Fibroblast of skin of back (primary cell): ENCODE measurements around the gene MVB12B. TPM values are rescaled to one million over a fixed set of nuclear protein-coding genes. Genes with fewer than 3 reads are reported as not detected.
"Not testable (repeated sequence)": the region's sequence is repeated elsewhere in the genome, so short reads cannot be mapped to it uniquely, and the experiment has no call there.

ENCODE experiments used
- DNase-seq: peaks from one replicate; pipeline ENCODE4 v3.0.0-alpha.2; 2013
- polyA plus RNA-seq, 2 experiments: library from polyadenylated mRNA; unstranded; fragments of 120-200 nt; gene quantifications; one replicate each; pipeline ENCODE4 v1.2.1, GENCODE V29; 2013; ENCODE audit not compliant: insufficient read length in 2 of 2

Gene MVB12B, protein sequence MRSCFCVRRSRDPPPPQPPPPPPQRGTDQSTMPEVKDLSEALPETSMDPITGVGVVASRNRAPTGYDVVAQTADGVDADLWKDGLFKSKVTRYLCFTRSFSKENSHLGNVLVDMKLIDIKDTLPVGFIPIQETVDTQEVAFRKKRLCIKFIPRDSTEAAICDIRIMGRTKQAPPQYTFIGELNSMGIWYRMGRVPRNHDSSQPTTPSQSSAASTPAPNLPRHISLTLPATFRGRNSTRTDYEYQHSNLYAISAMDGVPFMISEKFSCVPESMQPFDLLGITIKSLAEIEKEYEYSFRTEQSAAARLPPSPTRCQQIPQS
- 5.9 TPM for polyA plus RNA-seq (2013, experiment 1 of 2; ENCODE audit: insufficient read length)
- 5.1 TPM for polyA plus RNA-seq (2013, experiment 2 of 2; ENCODE audit: insufficient read length)

DNA sequence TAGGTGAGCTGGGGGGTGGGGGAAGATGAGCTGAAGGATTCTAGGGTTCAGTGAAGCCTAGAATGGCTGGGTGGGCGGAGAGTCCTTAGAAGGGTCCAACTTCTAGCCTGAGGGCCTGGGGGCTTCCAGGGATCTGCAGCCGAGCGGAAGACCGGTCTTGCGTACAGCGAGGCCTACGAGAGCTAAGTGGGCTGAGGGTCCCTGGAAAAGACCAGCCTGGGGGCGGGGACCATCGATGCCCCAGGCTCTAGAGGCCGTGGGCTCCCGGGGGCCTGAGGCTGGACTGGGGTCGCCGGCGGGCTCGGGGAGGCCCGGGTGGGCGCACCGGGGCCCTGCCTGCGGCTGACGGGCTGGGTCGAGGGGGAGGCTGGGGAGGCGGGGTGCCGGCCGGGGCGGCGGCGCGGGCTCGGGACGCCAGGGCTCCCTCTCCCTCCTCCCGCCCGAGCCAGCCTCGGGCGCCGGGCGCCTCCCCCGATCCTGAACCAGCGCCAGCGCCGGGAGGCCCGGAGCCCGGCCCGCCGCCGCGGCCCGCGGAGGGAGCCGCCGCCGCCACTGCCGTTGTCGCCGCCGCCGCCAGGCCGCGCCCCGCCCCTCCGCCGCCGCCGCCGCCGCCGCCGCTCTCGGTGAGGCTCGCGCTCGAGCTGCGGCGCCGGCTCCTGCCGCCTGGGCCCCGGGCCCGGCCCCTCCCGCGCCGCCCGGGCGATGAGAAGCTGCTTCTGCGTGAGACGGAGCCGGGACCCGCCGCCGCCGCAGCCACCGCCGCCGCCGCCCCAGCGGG, at the start of gene MVB12B:
MVB12B (plus strand) TSS at position 602 of the 778 bp plus-strand sequence; CDS start at position 703, 101 bp downstream.
- DNase-seq = peak; percentile 55

DNA sequence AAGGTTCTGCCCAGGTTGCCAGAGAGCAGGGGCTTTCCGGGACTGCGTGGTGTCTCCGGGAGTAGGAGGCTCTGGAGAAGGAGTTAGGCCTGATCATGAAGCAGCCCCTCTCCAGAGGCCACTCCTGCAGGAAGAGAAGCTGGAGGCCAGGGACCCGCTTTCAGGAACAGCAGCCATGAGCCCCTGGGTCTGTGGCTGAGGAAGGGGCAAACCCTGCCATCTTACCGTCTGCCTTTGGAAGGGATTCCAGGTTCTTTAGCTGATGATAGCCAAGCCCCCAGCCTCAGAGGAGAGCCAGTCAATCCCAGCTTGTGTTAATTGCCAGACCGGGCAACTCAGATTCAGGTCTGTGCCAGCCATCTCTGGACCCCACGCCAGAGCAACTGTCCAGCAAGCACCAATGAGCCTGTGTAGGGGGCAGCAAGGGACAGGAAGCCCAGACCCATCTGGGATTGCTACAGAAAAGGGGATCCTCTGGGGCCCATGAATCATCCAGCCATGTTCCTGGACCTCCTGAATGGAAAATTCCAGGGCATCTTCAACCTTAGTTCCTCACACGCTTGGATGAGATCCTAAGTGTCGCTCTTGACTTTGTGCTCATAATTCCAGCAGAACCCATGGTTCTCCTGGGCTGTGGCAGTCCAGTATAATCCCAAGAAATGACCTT, 42.7 kb upstream of the MVB12B start:
- no peak for DNase-seq

GRCh38 chr9:126285652-126286051, 41.0 kb upstream of the MVB12B start:
- not testable (repeated sequence) for DNase-seq

DNA sequence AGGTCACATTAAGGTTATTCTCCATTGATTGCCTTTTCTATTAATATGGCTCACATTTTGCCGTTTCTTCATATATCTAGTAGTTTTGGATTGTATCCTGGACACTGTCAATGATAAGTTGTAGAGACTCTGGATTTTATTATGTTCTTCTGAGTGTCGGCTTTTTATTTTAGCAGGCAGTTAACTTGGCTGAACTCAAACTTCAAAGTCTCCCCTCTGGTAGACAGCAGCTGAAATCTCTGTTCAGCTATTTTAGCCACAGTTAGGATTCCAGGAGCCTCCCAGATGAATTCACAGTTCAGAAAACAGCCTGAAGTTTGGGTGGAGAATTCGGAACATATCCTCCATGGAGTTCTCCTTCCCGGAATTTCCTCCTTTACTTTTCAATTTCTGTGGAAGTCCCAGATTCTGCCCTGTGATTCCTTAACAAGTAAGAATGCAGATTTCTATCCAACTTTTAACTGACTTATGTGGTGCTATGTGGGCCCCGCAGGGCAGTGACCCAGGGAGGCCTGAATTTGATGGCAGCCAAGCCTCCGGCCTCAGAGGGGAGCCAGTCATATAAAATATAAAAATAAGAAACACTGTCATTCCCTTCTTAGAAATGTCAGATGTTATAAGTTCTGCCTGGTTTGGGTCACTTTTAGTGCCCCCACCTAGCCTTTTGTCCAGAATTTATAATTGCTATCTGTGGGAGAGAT, 39.3 kb upstream of the MVB12B start:
- no peak for DNase-seq

- DNase-seq = no peak
Measured at GRCh38 chr9:126290871-126291270, 35.8 kb upstream of the MVB12B start.

GRCh38 chr9:126291925-126292324, 34.7 kb upstream of the MVB12B start:
- DNase-seq = no peak

DNA sequence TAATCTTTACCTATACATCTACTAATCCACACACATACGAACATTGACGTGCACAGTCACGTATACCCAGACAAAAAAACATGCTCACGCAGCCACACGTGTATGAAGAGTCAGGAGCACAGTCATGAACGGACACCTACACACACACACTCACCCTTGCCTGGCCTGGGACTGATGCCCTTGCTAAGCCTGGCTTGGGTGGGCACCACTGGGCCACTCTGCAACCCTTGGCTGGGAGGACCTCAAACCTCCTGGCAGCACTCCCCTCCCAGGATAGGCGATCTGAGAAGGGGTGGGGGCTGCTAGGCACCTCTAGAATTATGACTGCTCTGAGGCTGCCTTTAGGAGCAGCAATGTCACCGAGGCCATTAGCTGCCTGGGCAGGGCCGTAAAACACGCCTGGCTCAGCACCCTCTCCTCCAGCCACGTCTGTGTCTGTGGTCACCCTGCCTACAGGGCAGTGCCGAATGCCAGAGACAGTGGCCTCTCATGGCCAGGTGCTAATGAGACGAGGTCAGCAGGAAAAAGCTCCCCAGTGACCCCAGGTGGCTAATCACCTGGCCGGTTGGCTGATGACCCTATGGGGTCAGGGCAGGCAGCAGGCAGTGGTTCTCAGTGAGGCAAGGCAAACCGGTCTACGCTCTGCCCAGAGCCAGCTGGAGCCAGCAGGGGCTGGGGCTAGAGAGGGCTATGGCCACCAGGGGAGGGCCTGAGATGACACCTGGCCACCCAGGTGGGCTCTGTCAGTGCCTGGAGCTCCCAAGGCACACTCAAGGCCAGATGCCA, 33.7 kb upstream of the MVB12B start:
- no peak for DNase-seq

DNA sequence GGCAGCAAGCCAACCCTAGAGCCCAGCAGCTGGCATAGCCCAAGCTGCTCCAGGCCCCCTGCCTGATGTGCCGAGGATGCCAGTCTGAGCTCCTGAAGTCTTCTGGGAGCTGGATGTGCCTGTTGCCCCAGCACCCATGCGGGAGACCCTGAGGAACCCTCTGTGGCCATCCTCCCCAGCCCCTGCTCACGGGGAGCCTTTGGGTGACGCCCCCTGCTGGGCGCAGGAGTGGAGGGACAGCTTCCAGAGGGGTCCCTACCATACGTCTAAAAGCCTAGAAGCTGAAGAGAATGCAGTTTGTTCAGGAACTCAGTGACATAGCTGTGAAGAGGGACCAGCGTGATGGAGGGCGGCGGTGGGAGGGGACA, 33.1 kb upstream of the MVB12B start:
- no peak for DNase-seq

GRCh38 chr9:126294331-126295081, 32.1 kb upstream of the MVB12B start:
- DNase-seq = no peak

GRCh38 chr9:126295082-126295477, 31.5 kb upstream of the MVB12B start:
- no peak for DNase-seq

GRCh38 chr9:126295516-126295915, 31.1 kb upstream of the MVB12B start:
- DNase-seq = no peak

DNA sequence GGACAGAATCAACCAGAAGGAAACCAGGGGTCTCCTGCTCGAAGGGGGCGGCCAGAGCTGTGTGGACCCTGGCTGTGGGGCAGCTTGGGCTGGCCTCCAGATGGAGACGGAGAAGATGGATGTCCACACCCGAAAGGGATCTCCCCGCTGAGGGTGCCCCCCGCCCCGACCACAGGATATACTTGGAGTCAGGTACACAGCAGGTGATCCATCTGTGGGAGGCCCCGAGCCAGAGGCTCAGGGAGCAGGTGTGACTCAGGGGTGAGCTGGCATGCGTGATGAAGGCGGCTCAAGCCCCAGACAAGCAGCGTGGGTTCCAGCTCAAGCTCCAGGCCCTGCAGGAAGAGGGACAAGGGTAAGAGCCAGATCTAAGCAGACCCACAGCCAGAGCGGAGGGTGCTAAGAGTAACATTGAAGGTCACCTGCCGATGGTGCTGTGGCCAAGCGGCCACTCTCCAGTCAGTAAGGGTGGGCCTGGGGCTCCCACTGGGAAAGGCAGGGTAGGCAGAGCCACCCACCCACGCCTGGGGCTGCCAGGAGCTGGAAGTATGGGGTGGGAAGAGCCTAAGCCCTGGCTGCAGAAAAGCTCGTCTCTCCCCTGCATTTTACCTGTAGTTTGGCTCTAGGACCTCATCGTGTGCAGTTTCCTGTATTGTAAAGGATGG, 30.6 kb upstream of the MVB12B start:
- no peak for DNase-seq

- no peak for DNase-seq
Measured at GRCh38 chr9:126296687-126297086, 29.9 kb upstream of the MVB12B start.

DNA sequence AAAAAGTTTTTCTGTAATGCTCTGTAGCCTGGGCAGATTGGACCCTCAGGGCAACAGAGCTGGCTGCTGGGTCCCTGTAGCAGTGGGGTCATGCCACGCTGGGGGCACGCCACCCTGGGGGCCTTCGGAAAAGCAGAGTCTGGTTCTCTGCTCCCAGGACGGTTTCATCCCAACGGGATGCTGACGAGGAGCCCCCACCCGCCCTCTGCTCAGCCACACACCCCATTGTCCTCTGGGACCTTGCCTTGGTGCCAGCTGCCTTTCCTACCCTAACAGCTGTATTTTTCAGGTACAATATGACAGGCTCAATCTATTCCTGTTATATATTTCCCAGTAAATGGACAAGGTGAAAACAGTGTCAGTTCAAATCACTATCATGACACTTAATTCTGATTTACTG, 29.0 kb upstream of the MVB12B start:
- no peak for DNase-seq

GRCh38 chr9:126298063-126298801, 28.4 kb upstream of the MVB12B start:
- no peak for DNase-seq

- no peak for DNase-seq
Measured at GRCh38 chr9:126299706-126300276, 26.8 kb upstream of the MVB12B start.

GRCh38 chr9:126301196-126301595, 25.4 kb upstream of the MVB12B start:
- DNase-seq = no peak

DNA sequence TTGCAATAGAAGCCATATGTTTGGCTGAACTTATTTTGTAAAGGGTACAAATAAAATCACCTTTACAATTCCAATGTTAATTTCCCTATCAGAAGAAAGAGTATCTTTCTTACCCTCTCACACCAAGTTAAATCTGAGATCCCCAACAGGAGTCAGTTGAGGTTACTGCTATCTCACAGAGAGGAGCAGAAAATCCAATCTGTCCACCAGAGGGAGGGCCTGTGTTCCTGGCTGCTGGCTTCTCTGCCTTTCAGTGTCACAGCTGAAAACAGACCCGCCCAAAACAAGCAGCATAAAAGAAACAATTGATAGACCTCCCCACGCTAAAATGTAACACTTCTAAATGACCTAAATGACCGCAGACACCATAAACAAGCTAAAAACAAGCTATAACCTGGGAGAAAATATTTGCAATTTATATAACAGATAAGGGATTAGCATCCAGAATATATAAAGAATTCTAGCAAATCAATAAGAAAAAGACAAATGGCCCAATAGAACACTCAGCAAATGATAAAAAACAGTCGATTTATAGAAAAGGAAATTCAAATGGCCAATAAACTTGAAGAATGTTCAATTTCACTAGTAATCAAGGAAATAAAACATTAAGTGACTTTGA, 24.5 kb upstream of the MVB12B start:
- peak; percentile 61 for DNase-seq

DNA sequence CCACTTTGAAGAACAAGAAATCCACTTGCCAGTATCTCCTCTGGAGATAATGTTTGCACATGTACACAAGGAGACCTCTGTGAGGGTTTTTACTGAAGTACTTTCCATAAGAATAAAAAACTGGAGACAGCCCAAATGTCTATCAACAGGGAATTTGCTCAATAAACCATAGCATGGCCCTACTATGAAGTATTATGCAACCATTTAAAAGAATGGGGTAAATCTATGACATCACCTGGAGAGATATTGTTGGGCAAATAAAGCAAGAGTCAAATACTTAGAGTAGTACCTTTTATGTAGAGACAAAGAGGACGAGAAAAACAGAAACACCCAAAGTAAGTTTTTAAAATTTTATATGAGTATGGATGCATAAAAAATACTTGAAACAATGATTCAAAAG, 23.9 kb upstream of the MVB12B start:
- DNase-seq = no peak
